Pulmonary artery endothelial cell (primary cell): ENCODE results near the gene AGTR1. TPM values are rescaled to one million over a fixed set of nuclear protein-coding genes. Genes with fewer than 3 reads are reported as not detected.
"Not testable (repeated sequence)": the region's sequence is repeated elsewhere in the genome, so short reads cannot be mapped to it uniquely, and the experiment has no call there.

Experiments used
- DNase-seq: peaks from one replicate; pipeline ENCODE4 v3.0.0-alpha.2; 2011; ENCODE audit warnings: low read depth, low spot score
- total RNA-seq: library from RNA; depleted of rRNA; stranded (reverse); fragments of >200 nt; gene quantifications from 2 replicates; pipeline ENCODE4 v1.2.3, GENCODE V29; 2014

AGTR1 gene
- total RNA-seq, 1 donor from 2014 or later, result not detected

DNA sequence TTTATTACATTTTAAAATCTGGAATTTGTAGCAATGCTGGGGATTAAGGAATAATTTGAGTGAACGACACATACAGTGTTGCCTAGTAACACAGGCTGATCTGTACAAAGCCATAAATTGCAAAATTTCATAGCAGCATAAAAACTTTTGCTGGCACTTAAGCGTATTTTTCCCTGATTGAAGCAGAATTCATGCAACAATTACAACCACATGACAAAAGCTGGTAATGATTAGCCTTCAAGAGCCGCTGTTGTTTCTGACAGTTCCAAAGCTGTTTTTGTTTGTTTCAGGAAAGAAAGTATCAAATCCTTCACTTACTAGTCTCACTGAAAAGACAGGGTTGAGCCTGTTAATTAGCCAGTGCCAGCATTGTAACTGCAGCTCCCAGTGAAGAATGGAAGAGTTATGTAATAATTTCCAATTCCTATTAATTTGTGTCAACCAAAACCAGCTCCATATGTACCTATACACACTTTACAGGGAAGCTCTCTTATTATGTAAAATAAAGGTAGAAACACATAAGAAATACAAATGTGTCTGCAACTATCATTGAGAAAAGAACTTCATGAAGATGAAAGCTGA is 60.7 kb downstream of the AGTR1 start:
- DNase-seq, result no peak

DNA sequence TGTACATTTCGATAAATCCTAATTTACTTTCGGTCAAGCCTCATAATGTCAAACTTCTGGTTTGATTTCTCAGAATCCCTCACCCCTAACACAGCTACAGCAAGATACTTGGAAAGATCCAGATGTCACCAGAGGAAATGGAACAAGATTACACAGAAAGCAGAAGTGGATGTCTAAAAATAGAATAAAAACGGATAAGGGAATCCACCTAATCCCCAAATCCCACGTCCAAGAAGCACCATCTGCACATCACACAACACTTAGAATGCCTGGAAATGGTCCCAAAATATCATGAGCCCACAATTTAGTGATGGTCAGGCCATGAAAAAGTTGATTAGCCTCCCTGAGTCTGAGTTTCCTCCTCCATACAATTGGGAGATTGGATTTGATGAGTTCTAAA is 61.7 kb downstream of the AGTR1 start:
- DNase-seq, result no peak

DNA sequence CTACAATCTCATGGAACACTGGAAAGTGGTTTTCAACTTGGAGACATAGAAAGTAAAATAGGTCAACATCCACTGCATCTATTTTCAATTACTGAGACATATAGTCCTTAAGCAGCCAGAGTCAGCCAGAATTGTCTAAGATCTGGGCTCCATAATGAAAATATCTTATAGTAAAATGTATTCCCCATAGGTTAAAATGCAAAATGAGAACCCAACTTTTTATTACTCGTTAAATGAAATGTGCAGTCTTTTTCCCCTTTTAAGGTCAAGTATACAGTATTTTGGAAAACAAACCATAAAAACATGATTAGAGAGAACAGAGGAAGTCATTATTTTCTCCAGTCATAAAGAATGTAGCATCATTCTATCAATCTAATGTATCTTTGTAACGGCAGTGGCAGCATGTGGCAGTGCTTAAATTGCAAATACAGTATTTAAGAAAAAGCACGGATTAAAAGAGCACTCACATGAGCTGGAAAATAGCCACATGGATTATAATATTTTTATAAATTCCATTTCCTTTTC is 65.5 kb downstream of the AGTR1 start:
- no peak for DNase-seq

DNA sequence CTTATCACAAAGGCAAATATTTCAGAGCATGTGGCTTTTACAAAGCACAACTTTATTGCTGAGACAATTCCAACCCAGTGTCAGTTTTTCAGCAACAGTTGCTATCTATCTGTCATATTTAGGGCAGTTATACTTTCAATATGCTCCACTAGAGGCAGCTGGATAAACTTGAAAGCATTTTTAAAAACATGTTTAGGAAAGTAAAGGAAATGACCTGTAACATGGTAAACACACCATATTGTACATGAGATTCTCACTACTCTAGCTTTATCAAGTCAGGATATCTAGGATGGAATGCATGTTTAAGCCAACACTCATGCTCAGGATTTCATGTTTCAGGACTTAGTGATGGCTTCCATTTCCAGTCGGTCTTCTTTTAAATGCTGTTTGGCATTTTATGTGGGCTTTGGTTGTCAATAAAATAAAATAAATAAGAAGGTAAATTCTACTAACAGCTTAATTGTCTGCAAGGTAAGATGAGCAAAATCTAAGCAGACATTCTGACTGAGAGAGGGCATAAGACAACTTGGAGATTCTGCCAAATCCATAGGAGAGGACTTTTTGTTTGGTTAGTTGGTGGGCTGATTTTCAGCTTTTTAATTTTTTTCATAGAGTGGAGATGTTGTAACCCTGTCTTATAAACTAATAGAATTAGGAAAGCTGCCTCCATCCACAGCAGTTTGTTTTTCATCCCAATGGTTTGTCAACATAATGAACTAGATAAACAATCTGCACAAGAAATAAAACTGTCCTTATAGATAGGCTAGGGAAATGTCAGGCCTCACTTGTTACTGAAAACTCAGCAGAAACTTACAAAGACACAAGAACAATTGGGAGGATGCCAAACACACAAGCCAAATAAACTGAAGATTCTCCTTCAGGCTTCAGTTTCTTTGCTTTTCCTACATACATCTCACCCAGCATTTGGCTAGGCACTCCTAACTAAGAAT is 66.6 kb downstream of the AGTR1 start:
- DNase-seq, result no peak

DNA sequence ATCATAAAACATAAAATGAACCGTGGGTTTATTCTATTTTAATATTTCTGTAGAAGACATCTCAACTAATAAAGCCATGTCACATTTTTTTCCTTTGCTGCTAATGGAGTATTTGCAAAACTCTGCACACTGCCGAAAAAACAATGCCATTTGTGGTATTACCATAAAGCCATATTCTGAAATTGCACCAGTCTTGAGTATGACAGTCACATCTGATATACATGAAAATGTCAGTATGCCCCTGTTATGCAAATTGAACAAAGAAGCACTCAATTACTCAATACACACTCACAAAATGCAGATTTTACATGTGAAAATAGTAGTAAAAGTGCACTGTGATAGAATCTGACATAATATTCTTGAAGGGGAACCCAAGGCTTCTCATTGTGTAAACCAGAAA is 74.7 kb downstream of the AGTR1 start:
- DNase-seq, result no peak

DNA sequence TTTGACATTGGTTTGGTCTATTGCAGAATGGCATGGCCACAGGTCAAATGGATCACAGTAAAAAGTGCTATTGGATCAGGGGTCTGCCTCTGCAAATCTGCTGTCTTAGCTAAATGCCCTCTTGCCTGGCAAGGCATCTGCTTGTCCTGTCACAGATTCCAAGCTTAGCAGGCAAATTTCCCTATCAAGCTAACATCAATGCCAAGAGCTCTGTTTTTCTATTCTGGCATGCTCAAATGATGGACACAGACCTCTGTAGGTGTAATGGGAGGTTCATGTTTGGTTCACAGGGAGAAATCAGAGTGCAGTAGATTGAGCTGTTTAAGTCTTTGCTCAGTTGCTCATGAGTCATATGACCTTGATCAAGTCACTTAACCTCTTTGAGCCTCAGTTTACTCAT is 75.1 kb downstream of the AGTR1 start:
- no peak for DNase-seq

DNA sequence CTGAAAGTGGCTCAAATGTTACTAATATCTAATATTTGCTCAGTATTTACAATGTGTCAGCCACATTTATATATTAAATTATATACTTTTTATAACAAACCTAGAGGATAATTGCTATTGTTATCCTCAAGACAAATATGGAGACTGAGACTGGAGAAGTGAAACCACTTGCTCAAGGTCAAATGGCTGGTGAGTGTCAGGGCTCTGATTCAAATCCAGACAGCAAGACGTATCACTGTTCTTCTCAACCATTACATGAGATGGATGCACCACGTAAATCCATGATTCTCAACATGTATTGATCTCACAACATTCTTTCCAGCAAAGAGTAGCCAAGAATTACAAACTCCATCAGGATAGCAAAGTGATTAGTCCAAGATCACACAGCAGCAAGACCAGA is 76.1 kb downstream of the AGTR1 start:
- DNase-seq, result no peak

DNA sequence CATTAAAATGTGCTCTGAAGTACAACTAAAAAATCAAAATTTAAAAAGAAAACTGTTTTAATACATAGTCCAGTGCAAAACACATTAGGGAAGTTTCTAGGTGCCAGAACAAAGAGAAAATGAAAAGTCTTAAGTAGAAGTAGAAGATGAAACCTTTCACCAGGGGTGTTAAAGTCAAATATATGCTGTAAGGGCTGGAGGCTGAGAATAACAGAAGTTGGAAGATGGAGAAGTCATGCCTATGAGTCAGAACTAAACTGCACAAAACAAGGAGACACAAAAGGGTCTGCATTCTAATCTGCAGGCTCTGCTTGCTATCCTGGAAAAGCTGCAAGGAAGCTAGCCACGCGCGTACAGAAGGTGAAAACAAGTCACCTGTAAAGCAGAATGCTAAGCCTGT is 81.2 kb downstream of the AGTR1 start:
- DNase-seq, result no peak

DNA sequence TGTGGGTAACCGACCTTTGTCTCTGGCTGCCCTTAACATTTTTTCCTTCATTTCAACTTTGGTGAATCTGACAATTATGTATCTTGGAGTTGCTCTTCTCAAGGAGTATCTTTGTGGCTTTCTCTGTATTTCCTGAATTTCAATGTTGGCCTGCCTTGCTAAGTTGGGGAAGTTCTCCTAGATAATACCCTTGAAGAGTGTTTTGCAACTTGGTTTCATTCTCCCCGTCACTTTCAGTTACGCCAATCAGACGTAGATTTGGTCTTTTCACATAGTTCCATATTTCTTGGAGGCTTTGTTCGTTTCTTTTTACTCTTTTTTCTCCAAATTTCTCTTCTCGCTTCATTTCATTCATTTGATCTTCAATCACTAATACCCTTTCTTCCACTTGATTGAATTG is 87.3 kb downstream of the AGTR1 start:
- DNase-seq, result not testable (repeated sequence)

DNA sequence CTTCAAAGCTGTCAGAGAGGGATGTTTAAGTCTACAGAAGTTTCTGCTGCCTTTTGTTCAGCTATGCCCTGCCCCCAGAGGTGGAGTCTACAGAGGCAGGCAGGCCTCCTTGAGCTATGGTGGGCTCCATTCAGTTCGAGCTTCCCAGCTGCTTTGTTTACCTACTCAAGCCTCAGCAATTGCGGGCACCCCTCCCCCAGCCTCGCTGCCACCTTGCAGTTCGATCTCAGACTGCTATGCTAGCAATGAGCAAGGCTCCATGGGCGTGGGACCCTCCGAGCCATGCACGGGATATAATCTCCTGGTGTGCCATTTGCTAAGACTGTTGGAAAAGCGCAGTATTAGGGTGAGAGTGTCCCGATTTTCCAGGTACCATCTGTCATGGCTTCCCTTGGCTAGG is 88.5 kb downstream of the AGTR1 start:
- not testable (repeated sequence) for DNase-seq

DNA sequence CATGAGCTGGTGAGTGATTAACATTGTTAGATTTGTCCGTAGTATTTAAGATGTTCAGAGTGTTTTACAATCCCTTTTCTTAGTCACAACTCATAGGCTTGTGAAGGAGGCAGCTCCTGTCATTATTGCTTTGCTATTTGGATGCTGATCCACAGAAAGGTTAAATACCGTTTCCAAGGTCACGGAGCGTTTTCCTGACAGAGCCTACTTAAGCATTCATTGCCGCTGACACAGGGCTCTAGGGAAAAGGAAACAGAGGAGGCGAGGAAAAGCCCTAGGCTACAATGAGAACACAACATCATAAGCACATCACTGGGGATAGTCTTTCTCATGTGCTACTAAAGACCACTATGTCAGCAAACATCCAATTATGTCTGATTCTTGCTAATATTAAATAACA is 91.4 kb downstream of the AGTR1 start:
- no peak for DNase-seq

DNA sequence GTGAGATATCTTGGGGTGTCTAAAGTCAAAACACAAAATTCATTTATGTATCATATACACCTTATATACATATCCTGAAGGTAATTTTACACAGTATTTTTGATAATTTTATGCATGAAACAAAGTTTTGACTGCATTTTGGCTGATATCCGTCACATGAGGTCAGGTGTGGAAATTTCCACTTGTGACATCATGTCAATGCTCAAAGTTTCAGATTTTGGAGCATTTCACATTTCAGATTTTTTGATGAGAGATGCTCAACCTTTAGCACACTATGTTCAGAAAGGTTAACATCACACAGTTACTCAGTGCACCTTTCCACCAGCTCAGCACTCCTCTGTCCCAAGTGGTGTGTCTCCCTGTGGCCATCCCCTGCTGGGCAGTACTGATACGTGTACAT is 92.2 kb downstream of the AGTR1 start:
- DNase-seq, result no peak

DNA sequence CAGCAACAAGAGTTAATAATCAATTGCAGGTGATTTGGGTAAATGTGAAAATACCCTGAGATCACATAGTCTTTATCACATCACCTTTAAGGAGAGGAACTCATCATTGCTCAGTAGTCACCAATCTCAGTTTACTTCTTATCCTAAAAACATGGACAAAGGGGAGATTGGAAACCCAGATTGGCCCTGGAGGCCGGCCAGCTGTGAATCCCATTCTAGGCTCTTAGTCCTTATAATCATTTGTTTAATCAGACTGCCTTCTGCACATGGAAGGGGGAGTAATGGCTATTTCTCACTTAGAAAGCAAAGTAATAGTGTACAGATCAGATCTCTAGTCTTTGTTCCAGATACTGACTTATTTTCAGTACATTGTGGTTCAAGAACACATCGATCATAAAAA is 92.7 kb downstream of the AGTR1 start:
- DNase-seq, result no peak

DNA sequence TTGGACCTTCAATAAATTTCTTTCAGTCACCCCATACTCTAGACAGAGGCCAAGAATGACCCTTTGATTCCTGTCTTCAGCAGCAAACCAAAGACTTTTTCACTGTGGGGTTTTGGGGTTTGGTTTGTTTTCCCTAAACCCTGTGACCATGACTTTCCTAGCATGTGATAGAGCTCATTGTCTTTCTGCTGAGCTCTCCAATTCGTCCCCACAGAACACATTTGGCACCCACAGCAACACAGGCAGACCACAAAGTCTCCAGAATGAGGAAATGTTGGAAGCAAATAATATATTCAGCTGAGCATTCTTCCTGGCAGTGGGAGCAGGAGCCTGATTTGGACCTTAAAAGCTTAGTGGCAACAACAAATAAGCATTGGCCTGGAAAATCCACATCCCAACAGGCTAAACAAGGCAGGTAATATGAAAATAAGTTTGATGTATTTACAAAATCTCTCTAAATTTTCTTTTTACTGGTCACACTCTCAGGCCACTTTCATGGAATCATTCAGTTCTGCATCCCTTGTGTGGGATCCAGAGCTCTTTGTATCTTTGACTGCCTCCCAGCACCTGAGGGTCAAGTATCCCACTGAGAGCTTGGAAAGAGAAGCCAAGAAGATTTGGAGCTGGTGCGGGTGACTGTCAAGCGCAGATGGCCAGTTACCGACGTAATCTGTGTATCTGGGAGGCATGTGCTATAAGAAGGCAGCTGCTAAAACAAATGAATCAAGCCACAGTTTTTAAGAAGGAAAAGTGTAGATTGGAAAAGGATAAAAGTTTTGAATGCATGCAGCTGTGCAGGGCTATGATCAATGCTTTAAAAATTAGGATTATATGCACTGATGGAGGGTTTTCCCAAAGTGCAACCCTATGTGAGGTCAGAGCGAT is 93.4 kb downstream of the AGTR1 start:
- DNase-seq, result no peak

DNA sequence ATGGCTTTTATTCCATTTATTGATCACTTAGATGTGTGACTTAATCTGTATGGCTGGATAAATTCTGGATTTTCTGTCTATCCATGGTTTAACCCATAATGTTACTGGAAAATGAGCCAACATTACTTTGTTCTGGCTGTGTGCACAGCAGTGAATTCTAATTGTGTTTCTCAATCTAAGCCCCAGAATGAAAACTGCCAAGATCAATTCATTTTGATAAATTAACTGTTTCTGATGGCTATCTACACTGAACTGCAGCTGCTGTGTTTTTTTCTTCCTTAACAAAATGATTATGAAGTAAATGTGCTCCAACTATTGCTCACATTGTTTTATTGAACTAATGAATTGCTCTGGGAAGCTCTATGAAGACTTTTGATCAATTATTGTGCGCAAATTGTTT is 94.2 kb downstream of the AGTR1 start:
- no peak for DNase-seq

DNA sequence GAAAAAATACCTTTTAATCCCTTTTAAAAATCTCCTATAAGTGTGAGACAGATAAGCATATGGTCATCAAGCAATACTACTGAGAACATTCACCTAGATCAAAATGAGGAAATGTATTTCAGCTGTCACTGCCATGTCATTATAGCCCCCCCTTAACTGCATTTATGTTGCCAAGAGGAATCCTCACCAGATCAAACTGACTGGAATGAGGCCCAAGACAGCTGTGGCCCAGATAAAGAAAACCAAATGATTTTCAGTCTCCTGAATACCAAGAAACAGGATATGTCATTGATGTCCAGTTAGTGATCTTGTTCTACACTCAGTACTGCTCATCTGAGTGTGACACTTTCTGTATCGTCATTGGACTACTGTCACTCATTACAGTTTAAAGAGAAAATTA is 94.8 kb downstream of the AGTR1 start:
- DNase-seq, result no peak

Other genes starting within 250 kb of the AGTR1 start
- not detected in 2 replicates for gene CPB1, start 129.9 kb downstream of the AGTR1 start, total RNA-seq
- gene CPA3, start 167.4 kb downstream of the AGTR1 start, total RNA-seq, result 13.2 and 23.5 TPM in 2 replicates